ENCODE measurements around the gene PREPL.
"Not testable (repeated sequence)": the region's sequence is repeated elsewhere in the genome, so short reads cannot be mapped to it uniquely, and the experiment has no call there.

Gene PREPL

GRCh38 chr2:44361330-44362206 lies at the start of gene PREPL, which contains the start of gene CAMKMT:
PREPL (minus strand) TSS chr2:44361494; CDS start chr2:44346342, 15,152 bp downstream.
CAMKMT (plus strand) TSS chr2:44361947.
- peak; percentile 90 to 94 for DNase-seq

- no peak for DNase-seq
Observed at GRCh38 chr2:44398243-44398897, 37.1 kb upstream of the PREPL start.

- no peak for DNase-seq
Observed at GRCh38 chr2:44397447-44398175, 36.3 kb upstream of the PREPL start.

DNA sequence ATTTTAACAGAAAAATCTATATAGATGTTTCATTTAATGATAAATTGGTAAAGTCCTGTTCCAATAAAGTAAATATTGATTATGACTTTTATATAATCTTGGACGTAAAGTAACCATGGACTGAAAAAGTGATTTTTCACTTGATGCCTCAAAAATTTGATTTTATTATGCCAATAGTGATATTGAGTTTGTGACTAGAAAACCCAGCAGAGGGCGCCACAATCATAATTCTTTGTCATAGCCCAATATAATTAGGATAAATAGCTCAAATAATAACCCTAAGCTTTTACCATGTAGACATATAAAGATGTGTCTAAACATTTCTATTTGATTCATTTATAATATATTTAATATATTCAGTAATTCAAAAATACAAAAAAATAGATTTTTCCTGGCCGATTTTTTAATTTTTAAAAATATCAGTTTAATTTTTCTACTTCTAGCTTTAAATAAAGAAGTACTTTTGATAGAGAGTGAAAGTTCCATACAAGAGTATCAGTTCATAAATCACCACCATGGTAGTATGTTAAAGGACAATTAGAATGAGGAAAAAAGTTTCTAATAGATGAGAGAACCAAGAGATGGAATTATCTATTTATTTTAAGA lies 31.1 kb upstream of the PREPL start:
- peak; percentile 15 to 23 for DNase-seq

DNA sequence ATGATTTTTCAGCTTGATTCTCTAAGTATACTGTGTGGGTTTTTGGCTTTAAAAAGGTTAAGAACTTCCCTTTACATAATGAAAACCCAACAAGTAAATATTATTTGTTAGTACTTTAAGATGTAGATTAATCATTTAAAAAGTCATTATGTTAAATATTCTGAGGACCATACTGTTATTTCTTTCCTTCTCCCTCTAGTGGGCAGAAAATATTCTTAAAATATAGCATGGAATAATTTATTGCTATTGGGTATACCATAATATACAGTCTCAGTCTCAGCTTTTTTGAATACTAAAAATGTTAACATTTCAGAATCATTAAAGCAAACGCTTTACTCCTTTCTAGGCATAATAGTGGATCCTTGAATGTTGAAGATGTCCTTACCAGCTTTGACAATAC lies 28.6 kb upstream of the PREPL start:
- no peak for DNase-seq

DNA sequence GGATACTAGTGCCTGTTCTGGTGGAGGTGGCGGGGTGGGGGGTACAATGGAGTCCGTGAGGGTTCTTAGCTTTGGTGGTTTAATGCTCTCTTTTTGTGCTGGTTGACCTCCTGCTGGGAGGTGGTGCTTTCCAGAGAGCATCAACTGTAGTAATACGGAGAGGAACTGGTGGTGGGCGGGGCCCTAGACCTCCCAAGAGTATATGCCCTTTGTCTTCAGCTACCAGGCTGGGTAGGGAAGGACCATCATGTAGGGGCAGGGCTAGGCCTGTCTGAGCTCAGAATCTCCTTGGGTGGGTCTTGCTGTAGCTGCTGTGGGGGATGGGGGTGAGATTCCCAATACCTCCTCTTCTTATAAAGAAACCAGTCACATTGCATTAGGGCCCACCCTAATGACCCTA lies 27.6 kb upstream of the PREPL start:
- DNase-seq, result no peak

- not testable (repeated sequence) for DNase-seq
Observed at GRCh38 chr2:44385226-44385625, 23.9 kb upstream of the PREPL start.

DNA sequence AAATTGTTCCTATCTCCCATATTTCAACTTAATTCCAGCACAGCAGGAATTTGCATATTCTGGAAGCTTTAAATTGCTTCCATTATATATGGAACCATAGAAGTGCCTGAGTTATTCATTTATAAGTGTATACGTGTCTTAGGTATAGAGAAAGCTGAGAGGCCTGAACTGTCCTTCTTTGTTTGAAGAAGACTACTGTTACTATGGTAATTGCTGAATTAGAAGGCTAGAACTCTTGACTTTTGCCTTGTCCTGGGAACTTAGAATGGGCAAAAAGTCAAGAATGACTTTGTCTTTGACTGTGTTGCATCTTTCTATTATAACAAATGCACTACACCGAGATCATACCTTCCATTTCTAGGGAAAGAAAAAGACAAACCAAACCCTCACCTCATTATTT lies 16.2 kb upstream of the PREPL start:
- DNase-seq, result no peak

DNA sequence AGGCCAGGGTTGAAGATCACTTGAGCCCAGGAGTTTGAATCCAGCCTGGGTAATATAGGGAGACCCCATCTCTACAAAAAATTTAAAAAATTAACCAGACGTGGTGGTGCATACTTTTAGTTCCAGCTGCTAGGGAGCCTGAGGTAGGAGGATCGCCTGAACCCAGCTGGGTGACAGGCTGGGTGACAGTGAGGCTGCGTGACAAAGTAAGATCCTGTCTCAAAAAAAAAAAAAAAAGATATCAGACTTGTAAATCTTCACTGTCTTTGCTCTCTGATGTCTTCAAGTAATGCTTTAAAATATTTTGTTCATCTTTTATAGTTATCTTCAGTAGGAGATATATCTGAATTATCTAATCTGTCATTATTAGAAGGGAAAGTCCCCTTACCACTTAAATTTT lies 11.0 kb upstream of the PREPL start:
- no peak for DNase-seq

DNA sequence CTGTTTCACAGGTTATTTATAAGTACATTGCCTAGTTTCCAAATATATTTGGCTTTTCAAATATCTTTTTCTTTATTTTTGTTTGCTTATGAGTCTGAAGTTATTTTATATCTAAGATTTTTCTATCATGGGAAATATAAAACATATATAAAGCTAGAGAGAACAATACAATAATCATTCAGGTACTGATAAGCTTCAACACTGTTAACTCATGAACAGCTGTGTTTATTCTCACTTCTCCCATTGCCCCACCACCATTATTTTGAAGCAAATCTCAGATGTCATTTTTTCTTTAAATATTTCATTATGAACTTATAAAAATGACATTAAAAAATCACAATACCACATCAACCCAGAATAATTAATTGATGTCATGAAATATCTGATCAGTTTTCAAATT lies 10.2 kb upstream of the PREPL start:
- no peak for DNase-seq

GRCh38 chr2:44369392-44369791 lies 8.1 kb upstream of the PREPL start:
- no peak for DNase-seq

DNA sequence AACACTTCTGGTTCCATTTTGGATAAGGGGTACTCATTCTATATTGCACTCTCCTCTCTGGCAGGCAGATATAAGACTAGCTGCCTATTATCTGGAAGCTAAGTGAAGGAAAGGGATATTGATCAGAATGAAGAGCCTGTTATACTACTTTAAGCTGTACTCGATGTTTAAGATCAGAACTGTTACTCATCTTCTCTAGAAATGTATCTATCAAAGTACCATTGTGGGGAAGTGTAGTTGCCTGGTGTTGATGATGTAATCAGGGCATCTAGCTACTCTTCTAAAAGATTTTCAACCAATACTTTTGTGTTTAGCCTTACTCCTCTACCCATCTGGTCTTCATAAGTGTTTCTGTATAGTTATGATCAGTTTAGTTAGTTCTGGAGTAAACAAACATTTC lies 6.3 kb upstream of the PREPL start:
- no peak for DNase-seq

DNA sequence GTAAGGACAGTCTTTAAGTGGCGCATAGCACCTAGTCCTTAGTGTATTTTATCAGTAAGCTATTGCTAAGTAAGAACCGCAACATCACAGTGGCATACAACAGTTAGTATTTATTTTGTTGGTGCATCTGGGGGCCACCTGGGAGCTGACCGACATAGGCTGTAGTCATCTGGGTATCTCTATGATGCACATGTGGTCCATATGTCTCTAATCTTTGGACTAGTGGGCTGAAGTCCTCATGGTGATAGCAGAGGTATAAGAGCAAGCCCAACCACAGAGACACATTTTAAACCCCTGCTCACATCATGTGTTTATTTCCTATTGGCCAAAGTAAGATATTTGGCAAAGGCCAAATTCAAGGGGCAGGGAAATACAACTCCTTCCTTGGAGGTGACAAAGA lies 3.3 kb upstream of the PREPL start:
- DNase-seq, result no peak

GRCh38 chr2:44362207-44363015 lies 1.1 kb upstream of the PREPL start:
- DNase-seq, result peak; percentile 3 to 11

DNA sequence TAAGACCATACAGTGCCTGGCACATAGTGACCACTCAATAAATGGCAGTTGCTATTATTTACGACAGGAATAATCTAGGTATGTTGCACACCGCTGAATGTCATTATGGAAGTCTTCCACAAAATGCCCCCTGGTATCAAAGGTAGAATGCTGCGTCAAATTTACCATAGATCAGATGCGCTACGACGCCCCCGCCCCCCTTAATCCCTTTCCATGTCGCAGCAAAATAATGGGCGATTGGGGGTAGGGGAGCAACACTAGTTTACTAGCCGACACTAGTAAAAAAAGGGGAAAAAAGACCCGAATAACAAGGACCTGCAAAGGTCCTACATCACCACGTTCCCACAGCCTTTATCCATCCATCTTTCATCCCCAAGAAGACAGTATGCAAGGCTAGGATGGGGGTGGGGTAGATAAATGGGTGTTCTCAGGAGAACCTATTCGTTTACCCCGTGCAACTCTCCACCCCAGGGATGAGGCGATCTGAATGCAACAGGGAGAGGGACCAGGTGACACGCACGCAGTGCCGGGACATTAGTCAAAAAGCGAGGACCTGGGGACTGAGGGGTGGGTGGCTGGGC lies 455 bp downstream of the PREPL start:
- DNase-seq, result peak in 1 of 2 experiments; percentile 48

- DNase-seq, result no peak
Observed at GRCh38 chr2:44358503-44358902, 2.8 kb downstream of the PREPL start.

- DNase-seq, result no peak
Observed at GRCh38 chr2:44354761-44355160, 6.5 kb downstream of the PREPL start.

- no peak for DNase-seq
Observed at GRCh38 chr2:44352510-44352909, 8.8 kb downstream of the PREPL start.

DNA sequence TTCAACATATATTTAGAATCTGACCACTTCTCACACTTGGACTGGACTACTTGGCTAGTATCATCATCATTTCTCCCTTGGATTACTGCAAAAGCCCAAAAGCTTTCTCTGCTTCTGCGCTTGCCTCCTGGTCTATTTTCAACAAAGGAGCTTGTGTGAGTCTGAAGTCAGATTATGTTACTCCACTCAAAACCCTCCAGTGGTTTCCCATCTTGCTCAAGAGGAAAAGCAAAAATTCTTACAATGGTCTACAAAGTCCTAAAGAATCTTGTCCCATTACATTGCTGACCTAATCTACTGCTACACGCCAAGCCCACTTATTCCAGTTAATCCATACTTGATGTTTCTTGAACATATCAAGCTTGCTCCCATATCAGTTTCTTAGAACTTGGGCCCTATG lies 9.6 kb downstream of the PREPL start:
- no peak for DNase-seq

- no peak for DNase-seq
Observed at GRCh38 chr2:44351088-44351487, 10.2 kb downstream of the PREPL start.

DNA sequence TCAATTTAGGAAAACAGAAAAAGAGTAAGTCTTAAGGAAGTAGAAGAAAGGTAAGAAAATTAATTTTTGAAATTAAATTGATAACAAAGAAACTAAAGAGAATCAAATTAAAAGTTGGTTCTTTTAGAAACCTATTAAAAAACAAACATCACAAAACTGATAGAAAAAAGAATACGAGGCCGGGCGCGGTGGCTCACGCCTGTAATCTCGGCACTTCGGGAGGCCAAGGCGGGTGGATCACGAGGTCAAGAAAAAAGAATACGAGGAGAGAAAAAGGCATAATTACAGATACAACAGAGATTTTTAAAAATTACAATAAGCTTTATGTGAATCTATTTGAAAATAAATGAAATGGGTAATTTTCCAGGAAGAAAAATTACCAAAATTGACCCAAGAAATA lies 11.8 kb downstream of the PREPL start:
- no peak for DNase-seq

- DNase-seq, result no peak
Observed at GRCh38 chr2:44348400-44348799, 12.9 kb downstream of the PREPL start.
